ENCODE measurements around the gene ARMH4.

Gene ARMH4

DNA sequence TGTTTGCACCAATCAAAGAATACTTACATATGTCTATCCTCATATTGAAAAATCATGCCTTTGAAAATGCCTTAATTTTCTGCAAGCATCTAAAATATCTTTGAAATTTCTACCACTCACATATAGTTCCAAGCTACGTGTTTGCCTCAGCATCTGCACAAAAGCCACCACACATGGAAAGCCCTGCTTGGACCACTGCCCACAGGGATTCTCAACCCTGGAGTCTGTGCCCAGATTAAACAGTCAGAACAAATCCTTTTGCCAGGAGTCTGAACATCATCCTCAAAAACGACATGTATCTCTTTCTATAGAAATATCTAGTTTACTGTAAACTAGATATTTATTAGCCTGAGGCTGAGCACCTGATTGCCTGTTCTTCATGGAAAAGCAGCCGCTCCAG lies 32.6 kb downstream of the ARMH4 start:
- DNase-seq (ENCODE audit: low read depth in 2 of 2) = no peak
- TF ChIP-seq, protein P1, sequence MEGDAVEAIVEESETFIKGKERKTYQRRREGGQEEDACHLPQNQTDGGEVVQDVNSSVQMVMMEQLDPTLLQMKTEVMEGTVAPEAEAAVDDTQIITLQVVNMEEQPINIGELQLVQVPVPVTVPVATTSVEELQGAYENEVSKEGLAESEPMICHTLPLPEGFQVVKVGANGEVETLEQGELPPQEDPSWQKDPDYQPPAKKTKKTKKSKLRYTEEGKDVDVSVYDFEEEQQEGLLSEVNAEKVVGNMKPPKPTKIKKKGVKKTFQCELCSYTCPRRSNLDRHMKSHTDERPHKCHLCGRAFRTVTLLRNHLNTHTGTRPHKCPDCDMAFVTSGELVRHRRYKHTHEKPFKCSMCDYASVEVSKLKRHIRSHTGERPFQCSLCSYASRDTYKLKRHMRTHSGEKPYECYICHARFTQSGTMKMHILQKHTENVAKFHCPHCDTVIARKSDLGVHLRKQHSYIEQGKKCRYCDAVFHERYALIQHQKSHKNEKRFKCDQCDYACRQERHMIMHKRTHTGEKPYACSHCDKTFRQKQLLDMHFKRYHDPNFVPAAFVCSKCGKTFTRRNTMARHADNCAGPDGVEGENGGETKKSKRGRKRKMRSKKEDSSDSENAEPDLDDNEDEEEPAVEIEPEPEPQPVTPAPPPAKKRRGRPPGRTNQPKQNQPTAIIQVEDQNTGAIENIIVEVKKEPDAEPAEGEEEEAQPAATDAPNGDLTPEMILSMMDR (IDR thresholded peaks at IDR 0.05; ENCODE audit: low read depth, low read length) = no peak
- H3K4me3 ChIP-seq (replicated peaks in 1 of 2; ENCODE audit: low read depth in 2 of 2, low read length in 2 of 2) = no peak overlapping the region

- no peak for DNase-seq (ENCODE audit: low read depth in 2 of 2)
- TF ChIP-seq, protein P1 (IDR thresholded peaks at IDR 0.05; ENCODE audit: low read depth, low read length) = no peak
- H3K4me3 ChIP-seq (replicated peaks in 1 of 2; ENCODE audit: low read depth in 2 of 2, low read length in 2 of 2) = no peak overlapping the region
Measured at GRCh38 chr14:58118097-58118815, 33.8 kb downstream of the ARMH4 start.

GRCh38 chr14:58109744-58110143 lies 42.3 kb downstream of the ARMH4 start:
- TF ChIP-seq, protein P1 (IDR thresholded peaks at IDR 0.05; ENCODE audit: low read depth, low read length) = no peak
- DNase-seq (ENCODE audit: low read depth in 2 of 2) = no peak
- H3K4me3 ChIP-seq (replicated peaks in 1 of 2; ENCODE audit: low read depth in 2 of 2, low read length in 2 of 2) = no peak overlapping the region

GRCh38 chr14:58108717-58109116 lies 43.3 kb downstream of the ARMH4 start:
- no peak overlapping the region for H3K4me3 ChIP-seq (replicated peaks in 1 of 2; ENCODE audit: low read depth in 2 of 2, low read length in 2 of 2)
- TF ChIP-seq, protein P1 (IDR thresholded peaks at IDR 0.05; ENCODE audit: low read depth, low read length) = no peak
- DNase-seq (ENCODE audit: low read depth in 2 of 2) = no peak

DNA sequence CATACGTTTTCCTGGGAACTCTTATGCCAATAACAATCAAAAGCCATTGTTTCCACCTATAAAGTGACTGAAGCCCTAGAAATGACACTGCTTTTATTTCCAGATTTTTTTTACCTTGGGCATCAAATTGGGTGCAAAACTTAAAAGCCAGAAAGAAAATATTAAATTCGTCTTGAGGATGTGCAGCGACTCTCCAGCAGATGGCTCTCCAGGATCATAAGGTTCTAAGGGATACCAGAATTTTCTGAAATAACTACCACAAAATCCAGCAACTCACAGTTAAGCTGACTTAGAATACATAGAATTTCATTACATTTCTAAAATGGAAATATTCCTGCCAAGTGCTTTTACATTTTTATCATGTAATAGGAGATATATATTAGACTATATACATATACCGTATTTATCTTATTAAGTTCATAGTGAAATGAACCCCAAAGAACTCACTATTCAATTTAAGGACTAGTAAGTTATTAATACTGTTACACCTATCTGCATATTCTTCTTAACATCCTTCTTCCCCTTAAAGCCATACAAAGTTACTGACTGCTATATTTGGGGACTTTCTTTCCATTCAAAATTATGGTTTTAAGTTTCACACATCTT lies 44.0 kb downstream of the ARMH4 start:
- DNase-seq (ENCODE audit: low read depth in 2 of 2) = peak; percentile 83 to 88
- H3K4me3 ChIP-seq (replicated peaks in 1 of 2; ENCODE audit: low read depth in 2 of 2, low read length in 2 of 2) = no peak overlapping the region
- TF ChIP-seq, protein P1 (IDR thresholded peaks at IDR 0.05; ENCODE audit: low read depth, low read length) = peak; percentile 71

DNA sequence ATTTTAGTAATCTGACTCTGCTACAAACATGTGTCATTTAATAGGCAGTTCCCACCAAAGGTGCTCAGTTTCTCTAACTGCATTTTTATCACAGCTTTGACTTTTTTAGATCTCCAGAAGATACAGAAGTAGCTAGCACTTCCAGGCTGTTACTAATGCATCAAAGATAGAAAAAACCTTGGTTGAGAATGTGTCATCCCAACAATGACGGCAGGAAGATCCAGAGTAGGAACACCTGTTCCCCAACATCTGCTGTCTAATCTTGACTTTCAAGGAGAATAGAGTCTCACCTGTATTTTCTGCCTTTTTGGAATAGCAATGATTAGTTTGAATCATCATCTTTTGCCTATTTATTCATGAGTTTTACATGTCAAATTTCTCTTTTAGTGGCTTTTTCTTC lies 45.0 kb downstream of the ARMH4 start:
- no peak overlapping the region for H3K4me3 ChIP-seq (replicated peaks in 1 of 2; ENCODE audit: low read depth in 2 of 2, low read length in 2 of 2)
- TF ChIP-seq, protein P1 (IDR thresholded peaks at IDR 0.05; ENCODE audit: low read depth, low read length) = no peak
- no peak for DNase-seq (ENCODE audit: low read depth in 2 of 2)
